Stimulated activated CD8-positive, alpha-beta memory T cell treated with anti-CD3 and anti-CD28 coated beads, Interleukin-4, amount 100 ng/mL, for 1 hour (primary cell): Measurements from ENCODE around the gene TSHR.
A peak's percentile ranks its signal among the peaks of the same experiment; 100 is the strongest.
"Not testable (repeated sequence)": the region's sequence is repeated elsewhere in the genome, so short reads cannot be mapped to it uniquely, and the experiment has no call there.

Experiments used
- DNase-seq, 2 donors: peaks; one replicate each; pipeline ENCODE4 v3.0.0-alpha.2; 2020; ENCODE audit warnings: low read depth in 2 of 2, low spot score in 1 of 2

Gene TSHR

DNA sequence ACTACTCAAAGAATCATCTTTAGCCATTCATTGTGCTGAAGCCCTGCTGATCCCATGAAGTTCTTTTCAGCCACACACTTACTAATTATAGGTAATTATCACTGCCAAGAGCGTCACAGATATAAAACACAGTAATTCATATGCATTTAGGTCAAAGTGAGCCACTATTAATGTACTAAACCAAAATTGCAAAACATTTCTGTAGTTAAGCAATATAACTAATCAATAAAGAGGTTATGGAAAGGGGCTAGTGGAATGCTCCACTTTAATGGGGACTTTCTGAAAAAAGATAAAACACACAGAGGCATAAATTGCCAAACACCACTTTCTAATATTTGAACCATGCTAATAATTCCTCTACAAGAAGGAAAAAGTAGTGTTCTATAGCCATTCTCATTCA, 7.1 kb upstream of the TSHR start:
- DNase-seq, result no peak

GRCh38 chr14:80951491-80951890, 3.9 kb upstream of the TSHR start:
- no peak for DNase-seq

DNA sequence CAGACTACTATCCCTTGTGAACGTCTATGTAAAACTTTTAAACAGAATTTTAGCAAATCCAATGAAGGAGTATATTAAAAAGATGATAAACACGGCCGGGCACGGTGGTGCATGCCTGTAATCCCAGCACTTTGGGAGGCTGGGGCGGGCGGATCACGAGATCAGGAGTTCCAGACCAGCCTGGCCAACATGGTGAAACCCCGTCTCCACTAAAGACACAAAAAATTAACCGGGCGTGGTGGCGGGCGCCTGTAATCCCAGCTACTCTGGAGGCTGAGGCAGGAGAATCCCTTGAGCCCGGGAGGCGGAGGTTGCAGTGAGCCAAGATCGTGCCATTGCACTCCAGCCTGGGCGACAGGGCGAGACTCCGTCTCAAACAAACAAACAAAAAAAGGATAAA, 2.2 kb upstream of the TSHR start:
- DNase-seq, result not testable (repeated sequence)

DNA sequence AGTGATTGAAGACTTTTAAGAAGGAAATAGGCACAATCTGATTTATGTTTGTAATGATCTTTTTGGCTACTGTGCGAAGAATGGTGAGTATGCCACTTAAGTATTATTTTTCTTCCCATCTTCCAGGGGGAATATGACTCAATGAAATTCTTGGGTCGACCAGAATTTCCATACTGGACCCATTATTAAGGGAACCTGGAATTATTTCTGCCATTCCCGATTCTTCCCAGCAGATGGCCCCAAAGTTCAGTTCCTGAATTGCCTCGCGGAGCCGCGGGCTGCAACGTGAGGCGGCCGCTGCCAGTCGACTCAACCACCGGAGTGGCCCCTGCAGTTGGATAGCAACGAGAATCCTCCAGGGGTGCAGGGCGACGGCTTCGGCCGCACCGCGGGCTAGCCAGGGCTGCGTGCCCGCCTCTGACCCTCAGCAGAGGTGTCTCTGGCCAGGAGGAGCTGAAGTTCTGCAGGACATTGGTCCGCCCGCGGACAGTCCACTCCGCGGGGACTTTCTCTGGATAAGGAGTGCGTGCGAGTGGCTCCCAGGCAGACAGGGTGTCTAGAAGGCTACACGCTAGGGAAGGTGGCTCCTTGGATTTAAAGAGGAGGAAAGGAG, 628 bp upstream of the TSHR start:
- DNase-seq, result peak; percentile 32 to 50

GRCh38 chr14:80956102-80956501, 681 bp downstream of the TSHR start:
- DNase-seq, result no peak

DNA sequence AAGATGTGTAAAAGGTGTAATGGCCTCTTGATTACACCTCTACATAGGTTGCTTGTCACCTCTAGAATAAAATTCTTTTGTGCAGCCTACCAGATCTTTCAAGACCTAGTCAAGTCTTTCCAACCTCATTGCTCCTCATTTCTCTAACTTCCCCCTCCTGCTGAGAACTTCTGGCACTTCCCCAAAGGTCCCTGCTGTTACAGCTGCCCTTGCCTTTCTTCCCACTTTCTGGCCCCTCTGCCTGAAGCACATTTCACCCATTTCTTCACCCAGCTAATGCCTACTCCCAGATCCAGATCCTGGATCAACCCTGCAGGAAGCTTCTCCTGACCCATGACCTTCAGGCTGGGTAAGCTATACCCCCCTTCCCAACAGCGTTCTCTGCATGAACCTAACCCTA, 1.5 kb downstream of the TSHR start:
- no peak for DNase-seq

- no peak for DNase-seq
These were observed 2.2 kb downstream of the TSHR start for GRCh38 chr14:80957613-80958012.

DNA sequence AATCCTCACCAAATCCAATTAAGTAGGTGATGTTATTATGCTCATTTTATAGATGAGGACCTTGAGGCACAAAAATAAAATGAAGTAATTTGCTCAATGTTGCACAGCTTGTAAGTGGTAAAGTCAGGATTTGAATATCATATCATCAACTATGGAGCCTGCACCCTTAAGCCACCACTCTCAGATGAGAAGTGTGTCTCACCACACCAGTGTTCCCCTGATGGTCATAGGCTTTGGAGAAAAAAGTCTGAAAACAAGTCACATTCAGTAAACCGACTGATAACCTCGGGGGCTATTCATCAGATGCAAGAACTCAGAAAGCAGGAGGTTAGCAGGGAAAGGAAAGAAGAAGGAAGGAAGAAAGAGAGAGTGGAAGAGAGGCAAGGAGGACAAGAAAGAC, 2.8 kb downstream of the TSHR start:
- no peak for DNase-seq

DNA sequence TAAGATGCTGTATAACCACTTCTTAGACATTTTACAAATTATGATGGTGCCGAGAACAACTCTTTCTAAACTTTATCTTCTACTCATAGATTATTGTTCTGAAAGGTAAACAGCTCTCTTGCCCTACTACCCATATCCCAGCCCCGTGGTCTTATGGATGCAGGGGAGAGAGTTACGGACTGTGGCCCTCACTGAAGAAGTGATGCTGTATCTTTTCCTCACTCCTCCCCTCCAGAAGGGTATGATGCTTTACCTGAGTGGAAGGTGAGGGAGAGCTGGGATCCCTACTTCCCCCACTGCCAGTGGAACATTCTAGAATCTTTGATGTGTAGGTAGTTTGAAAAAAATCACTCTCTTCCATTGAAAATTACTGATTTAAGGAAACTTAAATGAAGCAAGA, 3.5 kb downstream of the TSHR start:
- DNase-seq, result no peak

GRCh38 chr14:80959496-80959895, 4.1 kb downstream of the TSHR start:
- DNase-seq, result no peak

- no peak for DNase-seq
These were observed 9.6 kb downstream of the TSHR start for GRCh38 chr14:80965037-80965436.

GRCh38 chr14:80973931-80974641, 18.7 kb downstream of the TSHR start:
- no peak for DNase-seq

DNA sequence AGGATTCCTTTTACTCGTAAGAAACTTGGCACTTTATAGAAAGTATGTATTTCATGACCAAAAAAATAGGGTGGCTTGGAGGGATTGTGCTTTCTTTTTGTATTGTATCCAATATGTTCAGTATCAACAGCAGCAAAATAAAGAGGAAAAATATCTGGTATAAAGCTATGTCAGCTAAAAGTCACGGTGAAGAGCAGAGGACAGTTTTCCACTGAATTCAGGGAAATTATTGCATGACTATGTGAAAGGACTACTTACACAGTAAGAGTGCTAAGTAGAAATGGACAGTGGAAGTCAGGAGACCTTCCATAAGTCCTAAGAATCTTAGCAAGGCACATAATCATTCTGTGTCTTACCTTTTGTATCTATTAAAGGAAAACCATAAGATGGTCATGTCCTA, 19.3 kb downstream of the TSHR start:
- no peak for DNase-seq

DNA sequence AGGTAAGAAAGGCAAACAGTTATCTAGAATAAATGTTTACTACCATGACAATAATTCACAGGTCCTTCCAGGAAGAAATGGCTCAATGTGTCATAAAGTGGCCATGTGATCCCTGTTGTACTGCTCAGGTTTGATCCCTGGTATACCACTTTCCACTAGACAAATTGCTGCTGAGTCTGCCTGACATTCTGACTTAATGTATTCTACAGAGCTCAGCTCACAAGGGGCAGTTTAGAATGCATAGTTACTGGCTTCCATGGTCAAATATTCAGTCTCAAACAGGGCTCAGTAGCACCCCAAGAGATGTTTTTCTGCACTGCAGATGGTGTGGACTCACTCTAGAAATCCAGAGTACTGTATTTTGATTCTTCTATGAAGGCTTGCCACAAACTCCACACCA, 21.8 kb downstream of the TSHR start:
- DNase-seq, result no peak

GRCh38 chr14:80978403-80978802, 23.0 kb downstream of the TSHR start:
- no peak for DNase-seq

DNA sequence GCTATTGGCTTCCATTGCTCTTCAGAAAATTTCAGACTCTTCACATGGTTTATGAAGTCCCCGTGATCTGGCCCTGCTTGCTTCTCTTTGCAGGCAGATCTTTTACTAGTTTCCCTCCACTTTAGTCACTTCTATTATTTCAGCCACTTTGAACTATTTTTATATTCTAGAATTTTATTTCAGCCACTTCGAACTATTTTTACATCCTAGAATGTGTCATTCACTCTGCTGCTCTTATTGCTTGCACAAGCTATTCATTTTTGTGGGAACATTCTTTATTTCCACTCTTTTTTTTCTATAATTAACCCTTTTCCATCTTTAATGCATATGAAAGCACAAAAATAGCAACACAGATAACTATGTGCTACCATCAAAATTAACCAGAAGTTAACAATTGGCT, 24.5 kb downstream of the TSHR start:
- no peak for DNase-seq

DNA sequence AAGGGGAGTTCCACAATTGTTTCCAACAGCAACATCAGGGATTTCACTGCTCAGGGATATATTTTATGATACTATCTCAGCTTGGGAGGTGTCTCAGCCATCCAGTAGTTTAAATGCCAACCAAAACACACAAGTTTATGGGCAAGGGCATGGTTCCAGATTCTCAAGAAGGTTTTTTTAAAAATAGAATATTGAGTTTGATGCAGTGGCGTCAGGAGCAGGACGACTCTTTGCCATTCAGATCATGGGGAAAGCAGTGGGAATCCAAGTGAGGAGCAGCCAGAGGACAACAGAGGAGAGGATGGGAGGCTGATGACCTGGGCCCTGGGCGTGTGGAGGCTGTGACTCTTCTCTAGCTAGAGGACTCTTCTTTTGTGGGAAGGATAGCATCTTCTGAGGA, 25.7 kb downstream of the TSHR start:
- no peak for DNase-seq

DNA sequence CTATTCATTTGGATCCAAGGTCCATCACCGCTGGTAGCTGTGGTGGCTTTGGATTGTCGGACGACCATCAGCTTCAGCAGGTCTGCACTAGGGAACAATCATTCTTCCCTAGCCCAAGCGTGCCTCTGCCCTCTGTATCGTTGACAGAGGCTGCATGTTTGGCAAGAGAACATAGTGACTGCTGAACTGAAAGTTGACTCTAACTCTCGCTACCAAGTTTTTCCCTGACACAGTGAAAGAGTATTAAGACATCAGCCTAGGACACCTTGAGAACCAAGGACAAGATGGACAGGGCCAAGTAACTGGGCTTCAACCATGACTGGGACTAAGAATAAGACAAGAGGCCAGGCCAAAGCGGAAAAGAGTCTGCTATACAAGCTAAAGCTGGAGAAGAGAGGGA, 26.3 kb downstream of the TSHR start:
- DNase-seq, result no peak

- DNase-seq, result no peak
These were observed 27.3 kb downstream of the TSHR start for GRCh38 chr14:80982711-80983110.

- peak; percentile 13 to 33 for DNase-seq
These were observed 32.0 kb downstream of the TSHR start for GRCh38 chr14:80987235-80988032.

DNA sequence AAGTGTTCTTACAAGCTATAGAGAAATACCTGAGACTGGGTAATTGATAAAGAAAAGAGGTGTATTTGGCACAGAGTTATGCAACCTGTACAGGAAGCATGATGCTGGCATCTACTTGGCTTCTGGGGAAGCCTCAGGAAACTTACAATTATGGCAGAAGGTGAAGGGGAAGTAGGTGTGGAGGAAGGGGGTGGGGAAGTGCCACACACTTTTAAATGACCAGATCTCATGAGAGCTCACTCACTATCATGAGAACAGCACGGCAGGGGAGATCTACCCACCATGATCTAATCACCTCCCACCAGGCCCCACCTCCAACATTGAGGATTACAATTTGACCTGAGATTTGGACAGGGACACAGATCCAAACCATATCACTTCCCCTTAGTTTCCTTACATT, 32.8 kb downstream of the TSHR start:
- DNase-seq, result no peak

DNA sequence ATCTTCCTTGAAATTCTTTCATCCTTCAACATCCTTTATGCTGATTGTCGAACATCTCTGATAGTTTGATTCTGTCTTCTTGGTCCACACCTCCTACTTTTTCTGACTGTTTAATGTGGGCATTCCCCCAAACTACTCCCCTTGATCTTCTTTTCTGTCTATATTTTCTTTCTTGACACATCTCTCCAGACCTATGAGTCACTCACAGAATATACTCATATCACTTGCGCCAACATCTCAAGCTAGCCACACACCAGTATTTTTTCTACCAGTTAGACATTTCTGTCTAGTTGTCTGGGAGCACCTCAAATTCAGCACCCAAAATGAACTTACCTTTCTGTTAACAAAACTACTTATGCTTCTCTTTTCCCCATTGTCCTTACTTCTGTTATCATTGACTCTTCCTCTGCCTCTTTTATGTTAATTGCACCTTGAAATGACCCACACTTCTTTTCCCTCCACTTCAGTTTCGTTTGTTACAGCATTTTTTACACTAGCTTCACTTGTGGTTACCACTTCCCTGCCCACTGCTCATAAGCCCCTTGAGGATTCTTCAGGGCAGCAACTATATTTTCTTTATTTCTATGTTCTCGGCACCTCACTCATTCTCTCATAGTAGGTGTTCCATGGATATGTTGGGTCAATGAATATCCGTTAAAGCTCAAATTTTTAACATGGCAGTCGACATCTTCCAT, 33.5 kb downstream of the TSHR start:
- no peak for DNase-seq
